H1 (cell line): Measurements from ENCODE around the gene PHF8. TPM values are rescaled to one million over a fixed set of nuclear protein-coding genes. Genes with fewer than 3 reads are reported as not detected.

Experiments used
- CTCF ChIA-PET: fragments of 300-600 bp; sonication (Branson Sonifier 250); formaldehyde crosslinking; loops from one replicate; lab custom pipeline; 2021; ENCODE audit not compliant: partially characterized antibody; lab: Charles Lee
- POLR2A ChIA-PET: fragments of 300-600 bp; sonication (Branson Sonifier 250); formaldehyde crosslinking; loops from one replicate; lab custom pipeline; 2021; ENCODE audit warnings: inconsistent platforms; ENCODE audit not compliant: partially characterized antibody; lab: Charles Lee
- DNase-seq, 2 experiments: peaks; one replicate each; pipeline versions ENCODE4 v3.0.0 to v3.0.0-alpha.2; 2010 to 2022; ENCODE audit warnings: low spot score in 2 of 2, low read depth in 1 of 2, mixed read lengths in 1 of 2
- FAIRE-seq: peaks from 2 replicates; lab custom pipeline; 2011; peaks lifted over from hg19 to GRCh38; lab: Jason Lieb, UNC
- H2AFZ ChIP-seq: 2 replicates; pipeline ENCODE4 v1.8.1; 2012; ENCODE audit warnings: low read length, inconsistent platforms
- H2AK5ac ChIP-seq: 2 replicates; pipeline ENCODE4 v1.6.1; 2013; ENCODE audit warnings: low read depth, low read length
- H2BK120ac ChIP-seq: replicated peaks from 2 replicates; pipeline ENCODE3; 2013; ENCODE audit warnings: low read depth, low read length, inconsistent platforms
- H2BK12ac ChIP-seq: 2 replicates; pipeline ENCODE4 v1.6.1; 2013; ENCODE audit warnings: low read depth, low read length
- H2BK15ac ChIP-seq: 2 replicates; pipeline ENCODE4 v1.6.1; 2013; ENCODE audit warnings: low read length
- H2BK20ac ChIP-seq: 2 replicates; pipeline ENCODE4 v1.6.1; 2013; ENCODE audit warnings: low read length
- H2BK5ac ChIP-seq: 2 replicates; pipeline ENCODE4 v1.6.1; 2013; ENCODE audit warnings: low read depth, low read length
- H3K14ac ChIP-seq: 2 replicates; pipeline ENCODE4 v1.6.1; 2013; ENCODE audit warnings: inconsistent platforms; ENCODE audit not compliant: insufficient read length
- H3K18ac ChIP-seq: 2 replicates; pipeline ENCODE4 v1.6.1; 2013; ENCODE audit warnings: low read length; ENCODE audit errors: extremely low read depth
- H3K23ac ChIP-seq: 2 replicates; pipeline ENCODE4 v1.6.1; 2013; ENCODE audit warnings: inconsistent platforms; ENCODE audit not compliant: insufficient read length
- H3K23me2 ChIP-seq: 2 replicates; pipeline ENCODE4 v1.6.1; 2013; ENCODE audit warnings: low read depth, low read length
- H3K27ac ChIP-seq: 2 replicates; pipeline ENCODE4 v1.6.1; 2011; ENCODE audit warnings: low read depth, low read length, inconsistent platforms
- H3K27me3 ChIP-seq, 4 experiments: replicated peaks in 1 of 4; 1 replicate in 1 of 4; 2 replicates in 3 of 4; pipeline versions ENCODE4 v1.6.1 to v1.8.1; 2011 to 2013; ENCODE audit warnings: low read length in 3 of 4, mild to moderate bottlenecking in 3 of 4, inconsistent platforms in 2 of 4, mixed read lengths in 2 of 4, moderate library complexity in 1 of 4; ENCODE audit not compliant: control insufficient read depth in 3 of 4, insufficient read depth in 3 of 4; ENCODE audit errors: extremely low read depth in 1 of 4
- H3K36me3 ChIP-seq, 4 experiments: 2 replicates each; pipeline versions ENCODE4 v1.6.1 to v1.8.1; 2011 to 2013; ENCODE audit warnings: mild to moderate bottlenecking in 4 of 4, low read length in 3 of 4, moderate library complexity in 2 of 4, control low read depth in 1 of 4, inconsistent platforms in 1 of 4; ENCODE audit not compliant: insufficient read depth in 4 of 4, control insufficient read depth in 2 of 4
- H3K4ac ChIP-seq: replicated peaks from 2 replicates; pipeline ENCODE3; 2013; ENCODE audit warnings: low read length, low read depth, mixed read lengths, inconsistent platforms; ENCODE audit not compliant: insufficient read length
- H3K4me1 ChIP-seq, 4 experiments: replicated peaks in 1 of 4; 1 replicate in 1 of 4; 2 replicates in 3 of 4; pipeline versions ENCODE4 v1.6.1 to v1.8.1; 2011 to 2013; ENCODE audit warnings: low read length in 3 of 4, inconsistent platforms in 2 of 4, mixed read lengths in 1 of 4; ENCODE audit not compliant: insufficient read depth in 4 of 4, control insufficient read depth in 3 of 4
- H3K4me2 ChIP-seq, 2 experiments: 2 replicates each; pipeline versions ENCODE4 v1.6.1 to v1.8.1; 2011 to 2013; ENCODE audit warnings: low read depth in 2 of 2, low read length in 2 of 2, control low read depth in 1 of 2, inconsistent platforms in 1 of 2, mild to moderate bottlenecking in 1 of 2; ENCODE audit not compliant: insufficient read depth in 1 of 2
- H3K4me3 ChIP-seq, 4 experiments: fragments of 200-600, 300-600 bp in 1 of 4; sonication (generic), shearing (Covaris generic), sonication (Bioruptor Twin) in 1 of 4; 2 replicates each; pipeline versions ENCODE4 v1.5.1 to v1.8.1; 2011 to 2016; ENCODE audit warnings: low read length in 4 of 4, low read depth in 3 of 4, control low read depth in 2 of 4, inconsistent platforms in 2 of 4, mild to moderate bottlenecking in 2 of 4, mixed read lengths in 1 of 4, moderate library complexity in 1 of 4; ENCODE audit not compliant: insufficient read depth in 2 of 4; ENCODE audit errors: extremely low read depth in 1 of 4
- H3K56ac ChIP-seq: replicated peaks from 2 replicates; pipeline ENCODE3; 2013; ENCODE audit warnings: low read depth, mild to moderate bottlenecking, mixed read lengths, low read length, inconsistent platforms; ENCODE audit not compliant: insufficient read length
- H3K79me1 ChIP-seq: 2 replicates; pipeline ENCODE4 v1.6.1; 2013; ENCODE audit warnings: low read depth, low read length, control low read depth
- H3K79me2 ChIP-seq, 2 experiments: 2 replicates each; pipeline versions ENCODE4 v1.6.1 to v1.8.1; 2012 to 2013; ENCODE audit warnings: low read length in 2 of 2, mild to moderate bottlenecking in 2 of 2, inconsistent platforms in 1 of 2; ENCODE audit not compliant: insufficient read depth in 2 of 2, control insufficient read depth in 1 of 2
- H3K9ac ChIP-seq, 4 experiments: replicated peaks in 1 of 4; 1 replicate in 1 of 4; 2 replicates in 3 of 4; pipeline versions ENCODE4 v1.6.1 to v1.8.1; 2011 to 2013; ENCODE audit warnings: low read depth in 3 of 4, low read length in 3 of 4, control low read depth in 2 of 4, mild to moderate bottlenecking in 2 of 4, moderate library complexity in 2 of 4, inconsistent platforms in 1 of 4; ENCODE audit errors: extremely low read depth in 1 of 4
- H3K9me3 ChIP-seq, 2 experiments: 2 replicates each; pipeline versions ENCODE4 v1.6.1 to v1.8.1; 2012 to 2013; ENCODE audit warnings: mild to moderate bottlenecking in 2 of 2, moderate library complexity in 2 of 2, control low read depth in 1 of 2, inconsistent platforms in 1 of 2, low read depth in 1 of 2, low read length in 1 of 2, mixed read lengths in 1 of 2; ENCODE audit not compliant: insufficient read depth in 2 of 2
- H4K20me1 ChIP-seq, 2 experiments: replicated peaks in 1 of 2; 2 replicates each; pipeline versions ENCODE3 to v1.8.1; 2011 to 2013; ENCODE audit warnings: inconsistent platforms in 2 of 2, low read length in 2 of 2, mild to moderate bottlenecking in 1 of 2; ENCODE audit not compliant: insufficient read depth in 2 of 2, control insufficient read depth in 1 of 2
- H4K5ac ChIP-seq: 2 replicates; pipeline ENCODE4 v1.6.1; 2013; ENCODE audit warnings: low read length, low read depth, mixed read lengths, inconsistent platforms; ENCODE audit not compliant: insufficient read length
- H4K8ac ChIP-seq: 2 replicates; pipeline ENCODE4 v1.8.0; 2013; ENCODE audit warnings: mild to moderate bottlenecking, moderate library complexity, low read length, inconsistent platforms; ENCODE audit not compliant: insufficient read depth; ENCODE audit errors: extremely low read depth
- H4K91ac ChIP-seq: replicated peaks from 2 replicates; pipeline ENCODE3; 2013; ENCODE audit warnings: low read length, mixed read lengths, inconsistent platforms; ENCODE audit not compliant: insufficient read length
- BCL11A ChIP-seq, 2 experiments: IDR thresholded peaks; one replicate each; pipeline ENCODE4 v1.6.1; 2011; ENCODE audit warnings: low read depth in 2 of 2, low read length in 2 of 2, mild to moderate bottlenecking in 2 of 2
- MAX ChIP-seq: IDR thresholded peaks from 2 replicates; pipeline ENCODE4 v1.6.1; 2012; ENCODE audit warnings: inconsistent platforms
- PHF8 ChIP-seq: fragments of 200-600 bp; sonication (generic); conservative IDR thresholded peaks from 2 replicates; pipeline ENCODE4 v1.7.1; 2012; ENCODE audit warnings: low read depth, mild to moderate bottlenecking, inconsistent platforms, low read length, moderate library complexity
- SAP30 ChIP-seq: fragments of 300-600 bp; sonication (generic); IDR thresholded peaks from 2 replicates; pipeline ENCODE4 v1.7.1; 2012; ENCODE audit warnings: low read length, moderate library complexity, mild to moderate bottlenecking, inconsistent platforms; ENCODE audit not compliant: insufficient read depth, insufficient replicate concordance
- SRF ChIP-seq: IDR thresholded peaks from 2 replicates; pipeline ENCODE4 v1.6.1; 2011; ENCODE audit warnings: mild to moderate bottlenecking, low read depth, low read length, moderate library complexity
- TEAD4 ChIP-seq: IDR thresholded peaks from 2 replicates; pipeline ENCODE4 v1.6.1; 2012; ENCODE audit warnings: low read depth, low read length, inconsistent platforms, mixed read lengths
- WGBS, 2 experiments: shearing (Covaris generic) in 1 of 2; methylation state at CpG; one replicate each; pipeline versions ENCODE4 v1.1.6 to v1.1.7; 2013 to 2015; ENCODE audit warnings: low lambda C conversion rate in 2 of 2, mixed read lengths in 2 of 2, inconsistent platforms in 1 of 2, low coverage in 1 of 2, missing lambda C conversion rate in 1 of 2; ENCODE audit not compliant: insufficient replicate concordance in 2 of 2, insufficient coverage in 1 of 2, insufficient read length in 1 of 2; ENCODE audit errors: extremely low coverage in 1 of 2, missing lambda C conversion rate in 1 of 2; 5-methylcytosine and 5-hydroxymethylcytosine counted together
- polyA plus RNA-seq, 7 experiments: library from polyadenylated mRNA; depleted of rRNA in 3 of 7; stranded (reverse) in 5 of 7; unstranded in 2 of 7; fragments of >200 nt in 5 of 7; fragments of 200-250 nt in 2 of 7; gene quantifications; 1 replicate in 5 of 7; 2 replicates in 1 of 7; 4 replicates in 1 of 7; pipeline versions ENCODE4 v1.2.1 to v1.2.3, GENCODE V29; 2011 to 2013; ENCODE audit warnings: missing spikeins in 2 of 7, mixed read lengths in 2 of 7
- total RNA-seq: library from RNA; stranded (reverse); fragmentation: NEBNext Ultra II Directional; extraction: Animal tissue kit (Norgen Biotek cat#: 25700); gene quantifications from 2 replicates; pipeline ENCODE4 v1.2.1, GENCODE V29; 2021

The PHF8 gene
- total and polyA plus RNA-seq, 2 of the 8 experiments (the other 6 are each of a cell fraction or from before 2014, with no cell fraction given): 14.6 to 27.6 TPM

- H2AK5ac ChIP-seq: no peak overlapping the region
- H3K23ac ChIP-seq: no peak overlapping the region
- no peaks in the 10 kb centered on the region for H4K20me1 ChIP-seq
- no peak overlapping the region for H2BK15ac ChIP-seq
- DNase-seq (no peak), FAIRE-seq (no peak)
- H3K4me2 ChIP-seq: no peak overlapping the region
- CTCF ChIA-PET: no interaction called here
- POLR2A ChIA-PET: no interaction called here
- H3K79me2 ChIP-seq: no peaks in the 10 kb centered on the region
- no peaks in the 10 kb centered on the region for H3K27me3 ChIP-seq
- H3K9me3 ChIP-seq: no peaks in the 10 kb centered on the region
- H2BK120ac ChIP-seq: no peak overlapping the region
- H3K56ac ChIP-seq: no peak overlapping the region
- no peak overlapping the region for H2BK20ac ChIP-seq
- H4K5ac ChIP-seq: no peak overlapping the region
- no peak overlapping the region for H2BK12ac ChIP-seq
- no peak overlapping the region for H3K9ac ChIP-seq
- H4K8ac ChIP-seq: no peak overlapping the region
- TF ChIP-seq SAP30: no peak
- no peak for TF ChIP-seq MAX
- no peak for TF ChIP-seq SRF
- no peak for TF ChIP-seq BCL11A (IDR thresholded peaks at IDR 0.05; ENCODE audit: low read depth in 2 of 2, low read length in 2 of 2)
- TF ChIP-seq TEAD4: no peak
- TF ChIP-seq PHF8: no peak
- 87% methylated on average over 4 of the region's 4 CpGs; no CpG with 5 or more reads in 1 of the 2 experiments for WGBS, 2 experiments
- H2AFZ ChIP-seq: no peak overlapping the region
- no peak overlapping the region for H3K14ac ChIP-seq
- H2BK5ac ChIP-seq: no peak overlapping the region
- H3K79me1 ChIP-seq: no peaks in the 10 kb centered on the region
- no peak overlapping the region for H4K91ac ChIP-seq
- H3K27ac ChIP-seq: no peak overlapping the region
- H3K36me3 ChIP-seq: peaks cover 2 to 9% (median 6%) of the 10 kb centered on the region in 4 experiments; a peak in 7 of 8 replicates
- no peak overlapping the region for H3K4me3 ChIP-seq
- no peak overlapping the region for H3K4ac ChIP-seq
- H3K23me2 ChIP-seq: no peaks in the 10 kb centered on the region
- no peaks in the 10 kb centered on the region for H3K4me1 ChIP-seq
- H3K18ac ChIP-seq: no peak overlapping the region
Observed at GRCh38 chrX:53992589-53992988, 51.7 kb downstream of the PHF8 start.
